NOMO-1 (cell line): ENCODE measurements around the gene APMAP.

Experiments used
- DNase-seq, 2 experiments: peaks; one replicate each; lab custom pipeline; 2025; ENCODE audit not compliant: unreplicated experiment in 2 of 2; lab: John Stamatoyannopoulos, UW

APMAP gene

GRCh38 chr20:24990810-24991252 is 1.7 kb downstream of the APMAP start:
- DNase-seq = no peak

- no peak for DNase-seq
Measured at GRCh38 chr20:24989162-24989561, 3.4 kb downstream of the APMAP start.

GRCh38 chr20:24987873-24988835 is 4.4 kb downstream of the APMAP start:
- DNase-seq = no peak

- DNase-seq = no peak
Measured at GRCh38 chr20:24987244-24987643, 5.3 kb downstream of the APMAP start.

- DNase-seq = no peak
Measured at GRCh38 chr20:24986436-24987015, 6.0 kb downstream of the APMAP start.

GRCh38 chr20:24985802-24986201 is 6.7 kb downstream of the APMAP start:
- no peak for DNase-seq

- DNase-seq = no peak
Measured at GRCh38 chr20:24984961-24985640, 7.5 kb downstream of the APMAP start.

- no peak for DNase-seq
Measured at GRCh38 chr20:24983896-24984295, 8.7 kb downstream of the APMAP start.

- DNase-seq = no peak
Measured at GRCh38 chr20:24981790-24982189, 10.8 kb downstream of the APMAP start.

- DNase-seq = no peak
Measured at GRCh38 chr20:24981282-24981681, 11.3 kb downstream of the APMAP start.

- DNase-seq = no peak
Measured at GRCh38 chr20:24980291-24981053, 12.1 kb downstream of the APMAP start.

GRCh38 chr20:24979036-24979960 is 13.3 kb downstream of the APMAP start:
- DNase-seq = no peak

GRCh38 chr20:24978513-24978912 is 14.0 kb downstream of the APMAP start:
- DNase-seq = no peak

GRCh38 chr20:24977797-24978196 is 14.8 kb downstream of the APMAP start:
- DNase-seq = no peak

- no peak for DNase-seq
Measured at GRCh38 chr20:24977336-24977735, 15.2 kb downstream of the APMAP start.

- DNase-seq = no peak
Measured at GRCh38 chr20:24972341-24972740, 20.2 kb downstream of the APMAP start.

- no peak for DNase-seq
Measured at GRCh38 chr20:24971376-24972101, 21.0 kb downstream of the APMAP start.

GRCh38 chr20:24970754-24971153 is 21.8 kb downstream of the APMAP start:
- DNase-seq = peak; percentile 14 to 43

- DNase-seq = peak in 1 of 2 experiments; percentile 56
Measured at GRCh38 chr20:24970030-24970553, 22.5 kb downstream of the APMAP start.
